ENCODE results near the gene AMH.

Gene AMH

DNA sequence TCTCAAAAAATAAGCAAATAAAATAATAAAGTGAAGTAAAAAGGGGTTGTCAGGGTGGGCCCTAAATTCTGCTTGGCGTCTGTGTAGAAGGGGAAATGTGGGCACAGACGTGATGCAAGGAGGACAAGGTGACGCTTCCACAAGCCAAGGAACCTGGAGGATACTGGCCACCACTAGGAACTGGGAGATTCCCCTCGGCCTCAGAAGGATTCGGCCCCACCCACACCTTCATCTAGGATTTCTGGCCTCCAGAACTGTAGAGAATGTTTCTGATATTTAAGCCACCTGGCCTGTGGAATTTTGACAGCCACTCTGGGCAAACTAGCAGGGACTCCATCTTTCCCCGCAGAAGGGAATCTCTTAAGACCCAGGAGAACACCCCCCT lies 14.1 kb upstream of the AMH start:
- no peak for DNase-seq (ENCODE audit: low read depth in 2 of 2, low spot score in 1 of 2)

DNA sequence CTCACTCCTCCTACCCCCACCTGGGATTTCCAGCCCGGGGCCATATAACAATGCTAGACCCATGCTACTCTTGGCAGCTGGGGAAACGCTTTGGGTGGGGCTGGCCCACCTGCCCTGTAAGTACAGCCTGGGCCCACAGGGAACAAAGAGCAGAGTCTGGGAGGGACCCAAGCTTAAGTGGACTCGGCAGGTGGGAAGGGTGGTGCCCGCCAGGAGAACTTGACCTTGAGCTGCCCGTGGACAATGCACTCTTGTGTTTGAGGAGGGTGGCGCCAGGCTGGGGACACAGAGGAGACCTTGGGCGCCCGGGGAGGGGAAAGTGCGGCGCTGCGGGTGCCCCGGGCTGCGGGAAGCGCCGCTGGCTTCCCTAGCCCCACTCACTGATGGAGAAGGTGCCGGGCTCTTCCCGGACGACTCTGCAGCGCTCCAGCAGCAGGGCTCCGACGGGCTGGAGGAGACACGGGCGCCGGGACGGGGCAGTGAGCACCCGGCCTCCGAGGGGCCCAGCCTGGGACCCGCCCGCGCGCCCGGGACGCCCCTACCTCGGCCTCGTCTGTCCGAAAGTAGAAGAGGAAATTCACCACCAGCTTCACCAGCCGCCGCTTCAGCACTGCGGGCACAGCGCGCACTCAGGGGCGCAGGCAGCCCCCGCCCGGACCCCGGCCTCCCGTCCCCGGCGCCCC lies 13.6 kb upstream of the AMH start:
- DNase-seq (ENCODE audit: low read depth in 2 of 2, low spot score in 1 of 2), result no peak

DNA sequence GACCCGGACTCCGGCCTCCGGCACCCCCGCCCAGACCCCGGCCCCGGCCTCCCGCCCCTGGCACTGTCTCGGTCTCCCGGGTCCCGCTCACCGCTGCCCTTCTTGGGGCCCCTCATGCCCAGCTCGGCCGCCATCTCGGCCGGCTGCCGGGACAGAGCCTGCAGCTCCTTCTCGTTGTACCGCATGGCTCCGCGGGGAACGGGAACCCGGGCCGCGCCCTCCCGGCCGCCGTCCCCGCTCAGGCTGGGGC lies 13.1 kb upstream of the AMH start:
- DNase-seq (ENCODE audit: low read depth in 2 of 2, low spot score in 1 of 2), result no peak

DNA sequence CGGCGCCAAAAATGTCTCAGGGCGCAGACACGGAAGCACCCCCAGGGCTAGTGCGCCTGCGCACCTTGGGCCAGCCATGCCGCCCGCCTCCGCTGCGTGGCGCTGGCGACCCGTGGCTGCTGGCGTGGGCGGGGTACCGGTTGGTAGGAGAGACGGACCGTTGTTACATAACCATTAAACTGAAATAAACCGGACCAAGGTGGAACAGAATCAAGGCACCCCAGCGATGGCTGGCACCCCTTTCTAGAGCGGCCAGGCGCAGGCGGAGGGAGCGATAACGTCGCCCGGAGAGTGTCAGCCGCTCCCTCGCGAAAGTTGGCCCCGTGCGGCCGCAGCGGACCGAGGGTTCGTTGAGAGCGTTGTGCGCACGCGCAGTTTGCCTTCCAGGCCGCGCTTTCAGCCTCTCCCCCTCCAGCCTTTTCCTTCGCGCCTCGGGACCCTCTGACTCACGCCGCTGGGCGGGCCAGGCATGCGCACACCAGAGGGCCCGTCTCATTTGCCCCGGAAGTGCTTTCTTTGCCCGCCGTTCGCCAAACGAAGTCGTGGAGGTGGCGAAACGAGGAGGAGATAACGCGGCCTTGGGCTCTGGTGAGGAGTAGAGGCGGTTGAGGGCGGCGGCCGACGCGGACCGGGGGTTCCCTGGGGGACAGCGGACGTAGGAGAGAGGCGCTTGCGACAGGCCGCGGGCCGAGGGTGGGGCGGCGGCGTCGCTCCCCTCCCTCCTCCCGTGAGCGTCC lies 12.6 kb upstream of the AMH start, which contains the start of the genes PLEKHJ1 and SF3A2:
Gene PLEKHJ1 (minus strand): TSS at position 16 of the 737 bp plus-strand sequence. CDS start 81 bp downstream, outside the sequence.
Gene SF3A2 (plus strand): TSS at position 511 of the 737 bp plus-strand sequence. CDS start 6,595 bp downstream, outside the sequence.
- peak; percentile 95 for DNase-seq (ENCODE audit: low read depth in 2 of 2, low spot score in 1 of 2)

DNA sequence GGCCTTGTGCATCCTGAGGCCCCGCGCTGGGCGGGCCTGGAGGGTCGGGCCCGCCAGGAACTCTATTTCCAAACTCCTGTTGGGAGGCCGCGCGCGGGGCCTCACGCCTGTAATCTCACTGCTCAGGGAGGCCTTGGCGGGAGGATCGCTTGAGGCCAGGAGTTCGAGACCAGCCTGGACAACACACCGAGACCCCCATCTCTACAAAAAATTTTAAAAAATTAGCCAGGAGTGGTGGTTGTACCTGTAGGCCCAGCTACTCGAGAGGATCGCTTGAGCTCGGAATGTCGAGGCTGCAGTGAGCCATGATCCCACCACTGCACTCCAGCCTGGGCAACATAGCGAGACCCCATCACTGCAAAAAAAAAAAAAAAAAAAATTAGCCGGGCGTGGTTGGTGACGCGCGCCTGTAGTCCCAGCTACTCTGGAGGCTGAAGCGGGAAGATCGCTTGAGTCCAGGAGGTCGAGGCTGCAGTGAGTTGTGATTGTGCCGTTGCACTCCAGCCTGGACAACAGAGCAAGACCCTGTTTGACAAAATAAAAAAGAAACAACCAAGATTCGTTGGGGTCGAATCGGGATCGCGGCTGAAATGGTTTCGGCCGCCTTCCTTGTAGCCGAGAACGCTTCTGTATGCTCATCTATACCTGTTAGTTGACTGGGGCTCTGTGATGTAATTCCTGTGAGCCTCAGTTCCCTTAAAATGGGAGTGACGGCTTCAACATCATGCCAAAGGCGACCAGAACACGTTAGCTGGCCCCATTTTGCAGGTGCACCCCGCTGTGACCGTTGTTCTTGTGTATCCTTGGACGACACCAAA lies 11.9 kb upstream of the AMH start:
- DNase-seq (ENCODE audit: low read depth in 2 of 2, low spot score in 1 of 2), result no peak

DNA sequence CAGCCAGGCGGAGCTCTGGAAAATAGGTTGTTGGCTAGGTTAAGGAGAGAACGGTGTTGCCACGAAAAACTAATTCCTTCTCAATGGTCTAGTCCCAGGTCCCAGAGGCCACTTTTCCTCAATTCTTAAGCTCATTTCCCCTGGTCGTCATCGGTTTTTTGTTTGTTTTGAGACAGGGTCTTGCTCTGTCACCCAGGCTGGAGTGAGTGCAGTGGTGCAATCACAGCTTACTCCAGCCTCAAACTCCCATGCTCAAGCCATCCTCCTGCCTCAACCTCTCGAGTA lies 11.3 kb upstream of the AMH start:
- no peak for DNase-seq (ENCODE audit: low read depth in 2 of 2, low spot score in 1 of 2)

DNA sequence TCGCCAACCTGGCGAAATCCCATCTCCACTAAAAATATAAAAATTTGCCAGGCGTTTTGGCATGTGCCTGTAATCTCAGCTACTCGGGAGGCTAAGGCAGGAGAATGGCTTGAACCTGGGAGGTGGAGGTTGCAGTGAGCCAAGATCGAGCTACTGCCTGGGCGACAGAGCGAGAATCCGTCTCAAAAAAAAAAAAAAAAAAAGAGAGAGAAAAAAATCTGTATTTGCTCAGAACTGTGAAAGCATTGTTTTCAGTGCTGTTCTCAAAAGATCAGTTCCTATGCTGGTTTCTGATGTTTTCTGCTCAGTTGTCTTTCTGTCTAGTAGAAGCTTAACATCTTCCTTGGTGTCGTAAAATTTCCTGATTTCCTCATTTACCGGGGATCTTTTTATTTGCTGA lies 9.9 kb upstream of the AMH start:
- no peak for DNase-seq (ENCODE audit: low read depth in 2 of 2, low spot score in 1 of 2)

DNA sequence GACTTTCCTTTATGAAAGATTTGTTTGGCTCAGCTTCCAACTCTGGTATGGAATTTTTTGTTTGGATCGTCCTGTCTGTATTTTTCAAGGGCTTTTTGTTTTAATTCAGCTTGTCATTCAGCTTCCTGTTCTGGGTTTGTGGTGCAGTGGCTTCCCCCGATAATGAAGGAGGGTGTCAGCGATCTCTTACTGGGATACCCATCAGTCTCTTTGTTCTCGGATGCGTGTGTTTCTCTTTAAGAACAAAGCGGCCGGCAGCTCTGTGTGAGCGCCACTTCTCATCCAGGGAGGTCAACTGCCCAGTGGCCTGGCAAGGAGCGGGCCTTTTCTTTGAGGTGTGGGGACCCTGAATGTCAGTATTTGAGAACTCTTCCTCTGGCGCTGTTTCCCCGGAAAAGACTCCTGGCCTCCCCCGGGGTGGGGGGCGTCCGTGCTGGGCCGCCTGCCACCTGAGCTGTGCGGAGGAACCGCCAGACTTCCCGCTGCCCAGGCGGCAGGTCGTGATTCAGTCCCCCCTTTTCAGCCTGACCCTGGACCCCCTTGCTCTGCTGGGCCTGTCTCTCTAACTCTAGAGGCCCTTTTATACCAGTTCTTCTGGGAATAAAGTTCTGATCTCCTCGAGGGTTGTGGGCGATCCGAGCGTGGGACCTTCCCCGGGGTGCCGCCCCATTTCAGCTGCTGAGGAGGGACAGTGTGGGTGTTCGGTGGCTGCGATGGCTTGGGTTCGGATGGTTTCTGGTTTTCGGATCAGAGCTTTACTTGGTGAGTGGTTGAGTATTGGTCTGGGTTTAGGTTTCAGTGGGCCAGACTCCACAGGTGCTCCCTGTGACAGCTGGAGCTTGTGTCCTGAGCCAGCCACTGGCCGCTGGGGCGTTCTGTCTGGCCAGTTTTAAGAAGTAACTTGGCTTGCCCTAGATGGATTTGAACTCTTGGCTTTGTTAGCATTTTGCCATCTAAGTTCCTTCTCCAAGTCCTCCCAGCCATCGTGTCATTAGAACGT lies 9.1 kb upstream of the AMH start:
- DNase-seq (ENCODE audit: low read depth in 2 of 2, low spot score in 1 of 2), result no peak

DNA sequence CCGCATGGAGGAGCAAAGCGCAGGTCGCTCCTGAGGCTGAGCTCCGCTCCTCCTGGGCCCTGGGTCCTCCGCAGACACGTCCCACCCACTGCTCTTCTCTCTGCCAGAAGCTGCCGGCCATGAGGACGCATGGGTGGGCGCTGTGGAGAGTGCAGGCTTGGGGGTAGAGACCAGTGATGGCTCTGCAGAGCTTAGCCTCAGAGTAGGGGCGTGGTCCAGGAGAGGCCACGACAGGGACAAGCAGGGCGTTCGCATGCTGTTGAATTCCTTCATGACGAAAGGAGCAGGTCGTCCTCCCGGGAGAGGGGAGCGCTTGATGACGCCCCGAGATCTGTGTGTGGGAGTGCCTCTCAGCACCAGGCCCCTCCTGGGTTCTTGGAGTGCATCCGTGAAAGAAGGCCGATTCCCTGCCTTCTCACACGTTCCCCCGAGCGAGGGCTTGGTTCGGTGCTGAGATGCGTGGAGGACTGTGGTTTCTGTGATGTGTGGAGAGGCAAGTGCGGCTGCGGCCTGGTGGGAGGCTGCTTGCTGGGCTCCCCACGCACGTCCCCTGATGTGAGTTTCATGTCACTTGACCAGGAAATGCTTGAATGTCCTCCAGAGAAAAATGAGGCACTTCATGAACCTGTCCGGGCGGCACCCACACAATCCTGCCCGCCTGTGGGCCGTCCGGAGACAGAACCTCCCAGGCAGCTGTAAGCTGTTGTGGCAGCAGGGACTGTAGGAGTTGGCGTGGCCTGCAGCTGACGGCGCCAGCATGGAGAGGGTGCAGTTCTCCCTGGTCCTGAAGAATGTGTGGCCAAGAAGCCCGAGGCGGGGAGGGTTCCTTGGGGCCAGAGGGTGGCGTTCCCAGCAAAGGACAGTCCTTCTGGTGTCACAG lies 8.0 kb upstream of the AMH start:
- no peak for DNase-seq (ENCODE audit: low read depth in 2 of 2, low spot score in 1 of 2)

DNA sequence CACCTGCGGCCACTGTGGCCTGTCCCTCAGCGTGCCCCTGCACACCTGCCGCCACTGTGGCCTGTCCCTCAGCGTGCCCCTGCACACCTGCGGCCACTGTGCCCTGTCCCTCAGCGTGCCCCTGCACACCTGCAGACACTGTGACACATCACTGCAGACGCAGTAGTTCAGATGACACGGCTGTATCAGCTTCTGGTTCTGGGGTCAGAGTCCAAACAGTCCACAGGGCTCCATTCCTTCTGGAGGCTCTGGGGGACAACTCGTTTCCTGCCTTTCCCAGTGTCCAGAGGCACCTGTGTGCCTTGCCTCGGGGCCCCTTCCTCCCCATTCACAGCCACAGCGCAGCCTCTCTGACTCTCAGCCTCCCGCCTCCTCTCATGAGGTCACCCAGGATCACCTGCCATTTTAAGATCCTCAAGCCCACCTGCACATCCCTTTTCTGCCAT lies 7.0 kb upstream of the AMH start:
- no peak for DNase-seq (ENCODE audit: low read depth in 2 of 2, low spot score in 1 of 2)

DNA sequence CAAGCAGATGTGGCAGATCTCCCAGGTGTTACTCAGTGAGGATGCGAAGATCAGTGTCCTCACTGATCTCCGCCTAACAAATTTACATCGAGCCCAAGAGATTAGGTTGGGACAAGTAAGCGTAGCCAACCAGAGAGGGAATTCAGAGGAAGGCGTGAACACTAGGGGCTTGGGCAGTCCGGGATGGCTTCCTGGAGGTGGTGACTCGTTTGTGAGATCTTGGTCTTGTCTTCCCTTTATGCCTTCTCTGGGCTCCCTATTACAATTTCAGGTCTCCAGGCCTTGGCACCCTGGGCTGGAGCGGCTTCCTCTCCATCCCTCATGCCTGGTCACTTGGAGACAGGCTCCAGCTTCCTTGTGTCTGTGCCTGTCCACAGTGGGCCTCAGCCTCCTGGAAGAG lies 6.3 kb upstream of the AMH start:
- no peak for DNase-seq (ENCODE audit: low read depth in 2 of 2, low spot score in 1 of 2)

DNA sequence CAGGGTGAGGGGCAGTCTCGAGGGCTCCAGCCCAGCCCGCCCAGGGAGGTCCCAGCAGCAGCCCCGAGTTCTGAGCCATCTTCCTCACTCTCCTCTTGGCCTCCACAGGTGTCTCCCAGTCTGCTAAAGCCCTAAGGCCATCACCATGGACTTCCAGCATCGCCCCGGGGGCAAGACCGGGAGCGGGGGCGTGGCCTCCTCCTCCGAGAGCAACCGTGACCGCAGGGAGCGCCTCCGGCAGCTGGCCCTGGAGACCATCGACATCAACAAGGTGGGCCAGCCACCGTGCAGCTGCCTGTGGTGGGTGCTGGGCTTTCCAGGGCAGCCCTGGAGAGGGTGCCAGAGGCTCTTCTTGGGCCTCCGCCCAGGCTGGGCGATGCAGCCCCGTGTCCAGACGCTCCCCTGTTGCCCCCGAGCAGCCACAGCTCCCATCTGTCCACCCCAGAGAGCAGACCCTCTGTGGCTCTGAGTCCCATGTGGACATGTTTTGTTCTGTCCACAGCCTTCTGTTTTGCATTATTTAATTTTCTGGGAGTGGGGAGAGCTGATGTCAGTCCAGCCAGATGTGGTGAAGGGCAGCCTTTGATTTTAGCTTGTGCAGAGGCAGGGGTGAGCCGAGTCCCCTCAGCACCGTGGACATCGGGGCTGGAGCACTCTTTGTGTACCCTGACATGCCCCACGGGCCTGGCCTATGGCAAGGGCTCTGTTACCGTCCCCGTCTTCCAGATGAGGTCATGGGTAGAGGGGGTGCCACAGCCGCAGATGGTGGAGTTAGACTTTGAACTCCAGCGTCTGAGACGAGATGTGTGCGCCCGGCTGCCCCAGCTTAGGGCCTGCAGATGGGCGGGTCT lies 5.6 kb upstream of the AMH start:
- DNase-seq (ENCODE audit: low read depth in 2 of 2, low spot score in 1 of 2), result no peak

DNA sequence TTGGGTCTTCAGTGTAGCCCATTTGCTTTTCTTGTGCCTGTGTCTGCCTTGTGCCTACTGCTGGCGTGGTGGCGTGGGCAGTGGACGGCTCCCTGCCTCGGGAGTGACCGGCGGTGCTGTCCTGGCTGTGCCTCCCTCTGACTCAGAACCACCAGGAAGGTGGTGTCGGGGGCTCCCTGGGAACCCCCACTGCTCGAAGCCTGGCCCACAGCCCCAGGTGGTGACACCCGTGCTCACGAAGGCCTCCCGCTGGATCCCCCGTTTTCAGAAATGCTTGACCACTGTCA lies 5.1 kb upstream of the AMH start:
- no peak for DNase-seq (ENCODE audit: low read depth in 2 of 2, low spot score in 1 of 2)

DNA sequence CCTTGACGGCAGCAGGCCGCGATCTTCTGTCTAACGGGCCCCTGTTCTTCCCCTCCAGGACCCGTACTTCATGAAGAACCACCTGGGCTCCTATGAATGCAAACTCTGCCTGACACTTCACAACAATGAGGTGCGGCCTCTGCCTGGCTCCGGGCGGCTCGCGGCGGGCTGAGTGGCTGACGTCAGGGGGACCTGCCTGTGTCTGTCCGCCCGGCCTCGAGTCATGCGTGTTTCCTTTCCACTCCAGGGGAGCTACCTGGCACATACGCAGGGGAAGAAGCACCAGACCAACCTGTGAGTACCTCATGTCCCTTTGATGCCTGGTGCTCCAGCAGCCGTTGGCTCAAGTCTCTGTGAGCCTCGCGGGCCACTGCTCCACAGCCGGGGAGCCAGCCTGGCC lies 4.6 kb upstream of the AMH start:
- DNase-seq (ENCODE audit: low read depth in 2 of 2, low spot score in 1 of 2), result no peak

DNA sequence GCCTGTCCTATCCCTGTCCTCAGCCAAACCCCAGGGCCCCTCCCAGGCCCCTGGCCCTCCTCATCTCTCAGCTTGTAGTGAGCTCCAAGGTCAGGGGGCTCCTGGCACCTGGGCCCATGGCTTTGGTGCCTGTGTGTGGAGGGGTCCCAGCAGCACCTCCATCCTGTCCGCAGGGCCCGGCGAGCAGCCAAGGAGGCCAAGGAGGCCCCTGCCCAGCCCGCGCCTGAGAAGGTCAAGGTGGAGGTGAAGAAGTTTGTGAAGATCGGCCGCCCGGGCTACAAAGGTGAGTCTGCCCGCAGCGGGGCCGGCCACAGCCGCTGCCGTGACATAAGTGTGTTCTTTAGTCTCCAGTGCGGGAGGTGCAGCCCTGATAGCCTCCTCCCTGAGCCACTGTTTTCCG lies 3.9 kb upstream of the AMH start:
- no peak for DNase-seq (ENCODE audit: low read depth in 2 of 2, low spot score in 1 of 2)

DNA sequence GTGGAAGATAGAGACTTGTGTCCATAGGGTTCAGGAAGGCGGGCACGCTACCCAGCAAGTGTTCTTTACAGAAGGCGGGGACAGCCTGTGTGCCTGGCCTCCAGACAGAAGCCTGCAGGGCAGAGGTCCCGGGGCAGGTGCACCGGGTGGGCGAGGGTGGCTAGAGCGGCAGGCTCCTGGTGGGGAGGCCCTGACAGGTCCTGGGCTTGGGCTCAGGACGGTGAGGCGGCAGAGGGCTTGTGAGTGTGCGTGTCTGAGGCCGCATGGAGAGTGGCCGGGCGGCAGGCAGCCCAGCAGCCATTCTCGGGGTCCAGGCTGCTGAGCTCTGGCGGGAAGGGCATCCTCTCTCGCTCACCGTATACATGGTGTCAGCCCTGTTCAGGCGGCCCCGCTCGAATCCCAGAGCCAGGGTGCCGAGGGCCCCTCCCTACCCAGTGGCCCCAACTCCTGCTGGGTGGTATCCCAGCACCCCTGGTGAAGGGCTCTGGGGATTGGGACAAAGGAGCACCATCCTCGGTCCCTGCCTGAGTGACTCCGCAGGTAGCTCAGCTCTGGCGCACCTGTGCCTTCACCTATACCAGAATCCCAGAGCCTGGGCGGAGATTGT lies 3.0 kb upstream of the AMH start:
- DNase-seq (ENCODE audit: low read depth in 2 of 2, low spot score in 1 of 2), result no peak

DNA sequence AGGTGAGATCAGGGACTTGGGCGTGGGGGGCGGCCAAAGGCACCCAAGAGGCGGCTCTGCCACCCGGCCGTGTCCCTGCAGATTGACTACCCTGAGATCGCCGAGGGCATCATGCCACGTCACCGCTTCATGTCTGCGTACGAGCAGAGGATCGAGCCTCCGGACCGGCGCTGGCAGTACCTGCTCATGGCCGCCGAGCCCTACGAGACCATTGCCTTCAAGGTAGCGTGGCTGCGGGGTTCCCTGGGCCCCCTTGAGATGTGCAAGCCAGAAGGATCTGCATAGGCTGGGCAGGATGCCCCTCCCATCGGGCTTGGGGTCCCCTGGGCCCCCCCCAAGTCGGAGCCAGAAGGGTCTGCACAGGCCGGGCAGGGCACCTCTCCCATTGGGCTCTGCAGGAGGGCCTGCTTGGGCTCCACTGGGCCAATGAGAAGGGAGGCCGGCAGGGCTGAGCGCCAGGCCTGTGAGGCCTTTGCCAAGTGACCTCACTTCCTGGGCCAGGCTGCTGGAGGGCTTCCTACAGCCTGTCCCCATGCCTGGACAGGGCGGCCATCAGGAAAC lies 2.2 kb upstream of the AMH start:
- no peak for DNase-seq (ENCODE audit: low read depth in 2 of 2, low spot score in 1 of 2)

DNA sequence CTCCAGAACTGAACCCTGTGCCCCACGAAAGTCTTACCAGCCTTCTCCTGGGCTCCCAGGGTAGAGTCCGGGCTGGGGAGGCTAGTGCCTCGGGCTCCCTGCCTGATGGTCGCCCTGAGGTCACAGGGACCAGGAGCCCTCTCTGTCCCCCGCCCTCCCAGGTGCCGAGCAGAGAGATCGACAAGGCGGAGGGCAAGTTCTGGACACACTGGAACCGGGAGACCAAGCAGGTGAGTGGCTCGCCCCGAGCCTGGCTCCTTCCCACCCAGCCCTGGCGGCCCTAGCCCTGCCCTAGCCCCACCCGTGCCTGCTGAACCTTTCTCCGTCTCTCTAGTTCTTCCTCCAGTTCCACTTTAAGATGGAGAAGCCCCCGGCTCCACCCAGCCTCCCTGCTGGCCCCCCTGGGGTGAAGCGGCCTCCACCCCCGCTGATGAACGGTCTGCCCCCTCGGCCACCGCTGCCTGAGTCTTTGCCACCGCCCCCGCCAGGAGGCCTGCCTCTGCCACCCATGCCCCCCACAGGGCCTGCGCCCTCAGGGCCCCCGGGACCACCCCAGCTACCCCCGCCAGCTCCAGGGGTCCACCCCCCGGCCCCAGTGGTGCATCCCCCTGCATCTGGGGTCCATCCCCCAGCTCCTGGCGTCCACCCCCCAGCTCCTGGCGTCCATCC lies 1.6 kb upstream of the AMH start:
- DNase-seq (ENCODE audit: low read depth in 2 of 2, low spot score in 1 of 2), result no peak
